IPS-20b (cell line): ENCODE data around the gene UBL7.

Experiments used
- H3K27ac ChIP-seq: one replicate; pipeline ENCODE4 v1.5.1; 2013; ENCODE audit warnings: low read length
- H3K27me3 ChIP-seq: 2 replicates; pipeline ENCODE4 v1.6.1; 2013; ENCODE audit warnings: mild to moderate bottlenecking, low read length, inconsistent platforms; ENCODE audit not compliant: insufficient read depth
- H3K36me3 ChIP-seq: 2 replicates; pipeline ENCODE4 v1.6.1; 2013; ENCODE audit warnings: low read depth, mild to moderate bottlenecking, inconsistent platforms, low read length, moderate library complexity; ENCODE audit not compliant: insufficient read depth
- H3K4me1 ChIP-seq: 2 replicates; pipeline ENCODE4 v1.6.1; 2013; ENCODE audit warnings: mild to moderate bottlenecking, control low read depth, inconsistent platforms, low read length, moderate library complexity; ENCODE audit not compliant: insufficient read depth
- H3K4me3 ChIP-seq: 2 replicates; pipeline ENCODE4 v1.5.1; 2013; ENCODE audit warnings: mild to moderate bottlenecking, low read length, inconsistent platforms
- H3K9ac ChIP-seq: 2 replicates; pipeline ENCODE4 v1.6.1; 2013; ENCODE audit warnings: low read depth, mild to moderate bottlenecking, inconsistent platforms, low read length, moderate library complexity
- H3K9me3 ChIP-seq: 2 replicates; pipeline ENCODE4 v1.6.1; 2013; ENCODE audit warnings: mild to moderate bottlenecking, low read depth, low read length, inconsistent platforms; ENCODE audit not compliant: insufficient read depth

UBL7 gene

GRCh38 chr15:74449095-74449494 is 11.9 kb downstream of the UBL7 start:
- Histone ChIP-seq H3K4me1 (peaks cover 2% of the 10 kb centered on the region; the same call in 1 of the 2 replicates), H3K27ac (no peak overlapping the region), H3K9ac (no peak overlapping the region), H3K27me3 (no peaks in the 10 kb centered on the region), H3K4me3 (no peak overlapping the region), H3K36me3 (peaks cover 68% of the 10 kb centered on the region), H3K9me3 (no peaks in the 10 kb centered on the region)

- Histone ChIP-seq H3K27me3 (no peaks in the 10 kb centered on the region), H3K9ac (no peak overlapping the region), H3K9me3 (no peaks in the 10 kb centered on the region), H3K4me3 (no peak overlapping the region), H3K27ac (no peak overlapping the region), H3K4me1 (no peaks in the 10 kb centered on the region), H3K36me3 (peaks cover 57% of the 10 kb centered on the region)
Measured at GRCh38 chr15:74445816-74446763, 14.9 kb downstream of the UBL7 start.

GRCh38 chr15:74444106-74445062 is 16.6 kb downstream of the UBL7 start:
- Histone ChIP-seq H3K36me3 (peaks cover 40% of the 10 kb centered on the region), H3K4me3 (no peak overlapping the region), H3K9ac (no peak overlapping the region)

GRCh38 chr15:74443100-74443909 is 17.7 kb downstream of the UBL7 start:
- H3K4me3 ChIP-seq = no peak overlapping the region
- H3K9me3 ChIP-seq = no peaks in the 10 kb centered on the region
- peaks cover 29% of the 10 kb centered on the region for H3K36me3 ChIP-seq
- H3K4me1 ChIP-seq = no peaks in the 10 kb centered on the region
- H3K27ac ChIP-seq = no peak overlapping the region
- H3K9ac ChIP-seq = no peak overlapping the region
- no peaks in the 10 kb centered on the region for H3K27me3 ChIP-seq

More at GRCh38 chr15:74444106-74445062, 16.6 kb downstream of the UBL7 start:
- Histone ChIP-seq H3K27me3 (no peaks in the 10 kb centered on the region), H3K27ac (no peak overlapping the region), H3K9me3 (no peaks in the 10 kb centered on the region), H3K4me1 (no peaks in the 10 kb centered on the region)

- Histone ChIP-seq H3K4me3 (no peak overlapping the region), H3K4me1 (no peaks in the 10 kb centered on the region), H3K9me3 (no peaks in the 10 kb centered on the region), H3K27ac (no peak overlapping the region), H3K36me3 (peaks cover 22% of the 10 kb centered on the region), H3K27me3 (no peaks in the 10 kb centered on the region), H3K9ac (no peak overlapping the region)
Measured at GRCh38 chr15:74442604-74443003, 18.4 kb downstream of the UBL7 start.

GRCh38 chr15:74442063-74442462 is 18.9 kb downstream of the UBL7 start:
- no peaks in the 10 kb centered on the region for H3K4me1 ChIP-seq
- H3K36me3 ChIP-seq = peaks cover 20% of the 10 kb centered on the region
- H3K4me3 ChIP-seq = no peak overlapping the region
- H3K9me3 ChIP-seq = no peaks in the 10 kb centered on the region
- no peak overlapping the region for H3K9ac ChIP-seq
- H3K27ac ChIP-seq = no peak overlapping the region
- H3K27me3 ChIP-seq = no peaks in the 10 kb centered on the region

- Histone ChIP-seq H3K36me3 (peaks cover 19% of the 10 kb centered on the region), H3K27ac (no peak overlapping the region), H3K4me1 (no peaks in the 10 kb centered on the region), H3K9me3 (no peaks in the 10 kb centered on the region), H3K4me3 (no peak overlapping the region), H3K9ac (no peak overlapping the region), H3K27me3 (no peaks in the 10 kb centered on the region)
Measured at GRCh38 chr15:74441248-74441941, 19.6 kb downstream of the UBL7 start.

GRCh38 chr15:74438721-74439316 is 22.1 kb downstream of the UBL7 start:
- Histone ChIP-seq H3K36me3 (no peaks in the 10 kb centered on the region), H3K27ac (no peak overlapping the region), H3K27me3 (peaks cover 17% of the 10 kb centered on the region), H3K9me3 (no peaks in the 10 kb centered on the region), H3K4me1 (peaks cover 6% of the 10 kb centered on the region; the same call in 1 of the 2 replicates), H3K9ac (no peak overlapping the region), H3K4me3 (no peak overlapping the region)

GRCh38 chr15:74438206-74438605 is 22.8 kb downstream of the UBL7 start:
- no peak overlapping the region for H3K27ac ChIP-seq
- H3K36me3 ChIP-seq = no peaks in the 10 kb centered on the region
- H3K27me3 ChIP-seq = peaks cover 17% of the 10 kb centered on the region
- no peaks in the 10 kb centered on the region for H3K9me3 ChIP-seq
- H3K9ac ChIP-seq = no peak overlapping the region
- H3K4me1 ChIP-seq = peaks cover 6% of the 10 kb centered on the region; the same call in 1 of the 2 replicates
- H3K4me3 ChIP-seq = no peak overlapping the region

- no peaks in the 10 kb centered on the region for H3K36me3 ChIP-seq
- no peak overlapping the region for H3K27ac ChIP-seq
- peaks cover 38% of the 10 kb centered on the region for H3K27me3 ChIP-seq
- H3K4me3 ChIP-seq = peak overlapping the region; percentile 79
- peak overlapping the region; percentile 61; the same call in 1 of the 2 replicates for H3K9ac ChIP-seq
- H3K4me1 ChIP-seq = peaks cover 6% of the 10 kb centered on the region; the same call in 1 of the 2 replicates
- no peaks in the 10 kb centered on the region for H3K9me3 ChIP-seq
Measured at GRCh38 chr15:74434263-74435136, 26.5 kb downstream of the UBL7 start.
